Thyroid gland (tissue), 4 donors: ENCODE results near the gene ENTPD8. TPM values are rescaled to one million over a fixed set of nuclear protein-coding genes. Genes with fewer than 3 reads are reported as not detected.

ENCODE experiments used
- DNase-seq, 2 donors: peaks; one replicate each; pipeline ENCODE4 v3.0.0-alpha.2; 2019
- H3K27ac ChIP-seq, 3 donors: fragments of 200-600 bp; sonication (generic); 1 replicate in 2 of 3; 2 replicates in 1 of 3; pipeline ENCODE4 v1.5.1; 2016 to 2019; ENCODE audit warnings: mild to moderate bottlenecking in 1 of 3, moderate library complexity in 1 of 3
- H3K27me3 ChIP-seq: fragments of 200-600 bp; sonication (generic); one replicate; pipeline ENCODE4 v1.5.1; 2019
- H3K36me3 ChIP-seq, 2 donors: fragments of 200-600 bp; sonication (generic); one replicate each; pipeline ENCODE4 v1.5.1; 2016 to 2019
- H3K4me1 ChIP-seq, 2 donors: fragments of 200-600 bp; sonication (generic); one replicate each; pipeline ENCODE4 v1.5.1; 2017 to 2019
- H3K4me3 ChIP-seq, 3 donors: fragments of 200-600 bp; sonication (generic); replicated peaks in 1 of 3; 1 replicate in 2 of 3; 2 replicates in 1 of 3; pipeline ENCODE4 v1.5.1; 2016; ENCODE audit warnings: mild to moderate bottlenecking in 1 of 3
- H3K9me3 ChIP-seq: fragments of 200-600 bp; sonication (generic); one replicate; pipeline ENCODE4 v1.5.1; 2017
- POLR2A ChIP-seq, 2 donors: fragments of 450-650 bp; IDR thresholded peaks; one replicate each; pipeline ENCODE4 v1.6.1; 2017; ENCODE audit warnings: antibody characterized with exemption in 2 of 2, mild to moderate bottlenecking in 2 of 2, moderate library complexity in 1 of 2
- WGBS, 2 donors: methylation state at CpG; one replicate each; pipeline ENCODE4 v1.1.5; 2017; 5-methylcytosine and 5-hydroxymethylcytosine counted together
- intact Hi-C: fragments of 100-400 bp; cut with DNase I; formaldehyde crosslinking; loops from one replicate; pipeline ENCODE4 v1.15.1; 2023
- total RNA-seq, 4 donors: library from RNA; depleted of rRNA; stranded (reverse); fragments of >200 nt; gene quantifications; one replicate each; pipeline ENCODE4 v1.2.3, GENCODE V29; 2016
- TF ChIP-seq, protein P1 (sequence below), 6 experiments: fragments of 200-600 bp in 3 of 6; fragments of 450-650 bp in 3 of 6; sonication (generic) in 3 of 6; IDR thresholded peaks; one replicate each; pipeline ENCODE4 v1.5.1; 2016 to 2019; ENCODE audit warnings: antibody characterized with exemption in 6 of 6, mild to moderate bottlenecking in 2 of 6, inconsistent platforms in 1 of 6, moderate library complexity in 1 of 6

The ENTPD8 gene
- total RNA-seq, 4 donors from 2014 or later, result 0.29 to 0.78 TPM; not detected in 2

DNA sequence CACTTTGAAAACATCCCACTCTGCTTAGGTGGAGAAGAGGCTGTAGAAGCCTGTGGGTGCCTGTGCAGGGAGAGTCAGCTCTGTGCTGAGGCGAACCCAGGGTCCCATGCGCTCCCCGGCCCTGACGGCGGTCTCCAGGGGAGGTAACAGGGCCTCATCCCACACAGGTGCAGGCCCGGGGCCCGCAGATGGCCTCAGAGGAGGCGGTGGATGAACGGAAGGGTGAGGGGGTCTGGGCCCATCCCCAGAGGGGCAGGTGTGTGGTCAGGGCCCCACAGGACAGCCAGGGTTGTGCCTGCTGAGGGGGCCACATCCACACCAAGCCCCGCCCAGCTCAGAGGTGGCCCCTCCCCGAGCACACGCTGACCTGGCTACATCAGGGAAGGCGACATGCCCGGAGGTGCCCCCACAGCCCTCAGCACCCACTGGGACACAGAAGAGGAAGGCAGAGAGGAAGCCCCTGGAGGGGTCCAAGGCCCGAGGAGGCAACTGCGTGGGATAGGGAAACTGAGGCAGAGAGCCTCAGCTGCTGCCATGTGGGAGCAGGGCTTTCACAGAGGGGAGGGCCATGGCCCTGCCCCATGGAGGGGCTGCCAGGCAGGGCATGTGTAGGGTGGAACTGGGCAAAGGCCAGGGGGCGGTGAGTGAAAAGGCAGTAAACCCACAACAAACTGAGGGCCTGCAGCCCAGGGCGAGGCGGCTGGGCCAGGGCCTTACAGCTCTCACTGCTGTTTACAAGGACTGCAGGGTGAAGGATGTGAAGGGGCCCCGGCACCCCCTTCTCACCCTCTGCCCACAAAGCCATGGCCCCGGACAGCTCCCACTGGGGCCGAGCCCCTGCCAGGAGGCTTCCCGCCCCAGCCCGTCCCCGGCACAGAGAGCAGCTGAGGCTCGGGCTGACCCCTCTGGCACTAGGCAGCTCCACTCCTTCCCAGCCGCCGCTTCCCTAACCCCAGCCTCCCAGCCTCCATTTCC is 47.7 kb downstream of the ENTPD8 start:
- Histone ChIP-seq H3K27me3 (no peaks in the 10 kb centered on the region), H3K4me1 (peaks cover 0 to 1% of the 10 kb centered on the region in 2 donors), H3K4me3 (no peak overlapping the region), H3K9me3 (no peaks in the 10 kb centered on the region), H3K36me3 (peaks cover 0 to 4% of the 10 kb centered on the region in 2 donors), H3K27ac (no peak overlapping the region)
- 96 to 97% methylated on average over 23 to 28 of the region's 28 CpGs for WGBS, 2 donors
- DNase-seq, result no peak
- no peak for TF ChIP-seq POLR2A (IDR thresholded peaks at IDR 0.05)
- TF ChIP-seq, protein P1, sequence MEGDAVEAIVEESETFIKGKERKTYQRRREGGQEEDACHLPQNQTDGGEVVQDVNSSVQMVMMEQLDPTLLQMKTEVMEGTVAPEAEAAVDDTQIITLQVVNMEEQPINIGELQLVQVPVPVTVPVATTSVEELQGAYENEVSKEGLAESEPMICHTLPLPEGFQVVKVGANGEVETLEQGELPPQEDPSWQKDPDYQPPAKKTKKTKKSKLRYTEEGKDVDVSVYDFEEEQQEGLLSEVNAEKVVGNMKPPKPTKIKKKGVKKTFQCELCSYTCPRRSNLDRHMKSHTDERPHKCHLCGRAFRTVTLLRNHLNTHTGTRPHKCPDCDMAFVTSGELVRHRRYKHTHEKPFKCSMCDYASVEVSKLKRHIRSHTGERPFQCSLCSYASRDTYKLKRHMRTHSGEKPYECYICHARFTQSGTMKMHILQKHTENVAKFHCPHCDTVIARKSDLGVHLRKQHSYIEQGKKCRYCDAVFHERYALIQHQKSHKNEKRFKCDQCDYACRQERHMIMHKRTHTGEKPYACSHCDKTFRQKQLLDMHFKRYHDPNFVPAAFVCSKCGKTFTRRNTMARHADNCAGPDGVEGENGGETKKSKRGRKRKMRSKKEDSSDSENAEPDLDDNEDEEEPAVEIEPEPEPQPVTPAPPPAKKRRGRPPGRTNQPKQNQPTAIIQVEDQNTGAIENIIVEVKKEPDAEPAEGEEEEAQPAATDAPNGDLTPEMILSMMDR (IDR thresholded peaks at IDR 0.05), result no peak
- intact Hi-C loops, result no loop called here

DNA sequence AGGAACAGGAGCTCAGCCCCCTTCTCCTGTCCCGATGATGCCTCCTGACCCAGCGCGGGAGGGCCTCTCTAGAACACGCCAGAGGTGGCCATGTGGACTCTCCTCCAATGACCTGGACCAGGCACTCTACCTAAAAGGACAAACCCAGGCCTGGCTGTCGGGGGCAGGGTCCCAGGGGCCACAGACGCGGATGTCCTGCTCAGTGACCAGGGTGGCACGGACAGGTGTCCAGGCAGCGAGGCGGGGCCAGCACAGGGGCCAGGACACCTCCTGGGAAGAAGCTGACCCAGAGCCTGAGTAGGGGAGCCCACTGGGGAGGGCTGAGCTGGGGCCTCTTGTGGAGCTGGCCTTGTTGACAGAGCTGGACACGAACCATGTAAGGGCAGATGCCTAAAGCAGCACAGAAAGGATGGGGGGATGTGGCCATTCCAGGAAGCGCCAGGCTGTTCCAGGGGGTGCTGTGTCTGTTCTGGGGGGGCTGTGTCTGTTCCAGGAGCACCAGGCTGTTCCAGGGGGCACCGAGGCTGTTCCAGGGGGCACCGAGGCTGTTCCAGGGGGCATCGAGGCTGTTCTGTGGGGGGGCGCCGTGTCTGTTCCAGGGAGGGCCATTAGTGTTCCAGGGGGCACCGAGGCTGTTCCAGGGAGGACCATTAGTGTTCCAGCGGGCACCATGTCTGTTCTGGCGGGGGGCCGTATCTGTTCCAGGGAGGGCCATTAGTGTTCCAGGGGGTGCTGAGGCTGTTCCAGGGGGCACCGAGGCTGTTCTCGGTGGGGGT is 48.7 kb downstream of the ENTPD8 start:
- intact Hi-C loops, result no loop called here
- H3K4me3 ChIP-seq, result no peak overlapping the region
- peaks cover 0 to 4% of the 10 kb centered on the region in 2 donors for H3K36me3 ChIP-seq
- TF ChIP-seq, protein P1 (IDR thresholded peaks at IDR 0.05), result no peak
- TF ChIP-seq POLR2A (IDR thresholded peaks at IDR 0.05), result no peak
- H3K27ac ChIP-seq, result no peak overlapping the region
- H3K27me3 ChIP-seq, result no peaks in the 10 kb centered on the region
- H3K9me3 ChIP-seq, result no peaks in the 10 kb centered on the region
- 94 to 97% methylated on average over 3 to 15 of the region's 23 CpGs for WGBS, 2 donors
- DNase-seq, result no peak
- peaks cover 0 to 9% of the 10 kb centered on the region in 2 donors for H3K4me1 ChIP-seq

DNA sequence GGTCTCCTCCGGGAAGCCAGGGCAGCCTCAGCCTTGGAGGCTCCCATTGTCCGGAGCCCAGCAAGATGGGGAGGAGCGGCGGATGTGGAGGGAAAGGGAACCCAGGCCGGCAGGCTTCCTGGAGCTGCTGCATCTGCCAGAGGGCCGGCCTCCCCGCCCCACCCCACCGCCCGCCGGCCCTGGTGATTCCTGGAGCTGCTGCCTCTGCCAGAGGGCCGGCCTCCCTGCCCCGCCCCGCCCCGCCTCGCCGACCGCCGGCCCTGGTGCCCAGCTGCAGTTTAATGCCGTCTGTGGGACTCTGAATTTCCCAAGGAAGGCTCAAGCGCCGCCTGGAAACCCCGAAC is 49.8 kb downstream of the ENTPD8 start:
- Histone ChIP-seq H3K9me3 (no peaks in the 10 kb centered on the region), H3K27ac (peak overlapping the region in 2 of 3 donors; percentile 61 to 63), H3K27me3 (no peaks in the 10 kb centered on the region), H3K4me1 (peaks cover 0 to 13% of the 10 kb centered on the region in 2 donors), H3K36me3 (peaks cover 0 to 4% of the 10 kb centered on the region in 2 donors), H3K4me3 (no peak overlapping the region)
- TF ChIP-seq, protein P1 (IDR thresholded peaks at IDR 0.05), result no peak
- TF ChIP-seq POLR2A (IDR thresholded peaks at IDR 0.05), result no peak
- peak; percentile 20 to 22 for DNase-seq
- intact Hi-C loops, result no loop called here
- WGBS, 2 donors, result 74 to 92% methylated on average over 5 to 20 of the region's 22 CpGs

DNA sequence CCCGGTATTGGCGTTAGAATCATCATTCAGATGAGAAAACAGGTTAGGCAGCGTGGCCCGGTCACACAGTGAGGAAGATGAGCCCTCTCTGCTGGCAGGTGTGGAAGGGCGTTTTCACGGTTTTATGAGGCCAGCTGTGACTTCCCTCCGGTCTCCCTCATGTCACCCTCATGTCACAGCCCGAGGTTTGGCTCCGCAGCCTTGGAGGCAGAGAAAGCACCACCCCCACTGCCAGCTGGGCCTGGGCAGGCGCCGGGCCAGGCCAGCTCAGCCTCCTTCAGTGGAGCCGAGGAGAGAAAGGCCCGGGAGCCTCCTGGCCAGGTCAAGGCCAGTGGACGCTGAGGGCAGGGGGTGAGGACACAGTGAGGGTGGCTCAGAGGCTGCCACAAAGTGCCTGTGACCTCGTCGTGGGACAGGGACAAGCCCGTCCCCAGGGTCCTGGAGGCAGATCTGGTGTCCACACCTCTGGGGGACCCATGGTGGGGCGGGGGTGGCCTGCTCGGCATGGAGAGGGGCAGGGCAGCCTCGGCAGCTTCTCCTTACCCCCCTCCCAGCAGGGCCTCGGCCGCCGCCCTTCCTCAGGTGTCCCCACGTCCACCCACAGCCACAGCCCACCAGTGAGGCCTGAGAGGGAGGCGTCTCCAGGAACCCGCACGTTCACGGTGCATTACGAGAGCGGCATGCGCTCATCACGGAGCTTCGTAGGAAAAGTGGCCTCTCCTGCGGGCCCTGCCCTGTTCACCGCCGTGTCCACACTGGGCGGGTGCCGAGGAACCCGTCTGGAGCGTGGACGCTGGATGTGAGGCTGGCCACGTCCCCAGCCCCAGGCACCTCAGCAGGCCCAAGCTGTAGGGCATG is 50.4 kb downstream of the ENTPD8 start:
- Histone ChIP-seq H3K4me1 (peaks cover 0 to 13% of the 10 kb centered on the region in 2 donors), H3K36me3 (peaks cover 0 to 4% of the 10 kb centered on the region in 2 donors), H3K27me3 (no peaks in the 10 kb centered on the region), H3K27ac (peak overlapping the region; percentile 22 to 63 (median 61)), H3K4me3 (no peak overlapping the region), H3K9me3 (no peaks in the 10 kb centered on the region)
- intact Hi-C loops, result no loop called here
- TF ChIP-seq, protein P1 (IDR thresholded peaks at IDR 0.05), result no peak
- no peak for TF ChIP-seq POLR2A (IDR thresholded peaks at IDR 0.05)
- DNase-seq, result peak in 1 of 2 donors; percentile 10
- WGBS, 2 donors, result 89 to 91% methylated on average over 26 to 38 of the region's 42 CpGs
